GM12878 (cell line): ENCODE data around the gene EME2. TPM values are rescaled to one million over a fixed set of nuclear protein-coding genes. Genes with fewer than 3 reads are reported as not detected.

Experiments
- ASH2L ChIP-seq: fragments of 300-600, 200-600 bp; sonication (generic); IDR thresholded peaks from 2 replicates; pipeline ENCODE4 v1.6.1; 2017; ENCODE audit warnings: low read depth, mild to moderate bottlenecking, borderline replicate concordance
- ATF3 ChIP-seq: IDR thresholded peaks from 2 replicates; pipeline ENCODE4 v1.6.1; 2011; ENCODE audit warnings: low read depth, mild to moderate bottlenecking, low read length, moderate library complexity, borderline replicate concordance; ENCODE audit errors: extremely low read depth
- EED ChIP-seq: sonication (generic); IDR thresholded peaks from 2 replicates; pipeline ENCODE4 v1.6.1; 2016; ENCODE audit warnings: antibody characterized with exemption, low read depth
- EP300 ChIP-seq, 2 experiments: fragments of 150-350 bp in 1 of 2; IDR thresholded peaks; 2 replicates each; pipeline ENCODE4 v1.6.1; 2011 to 2012; ENCODE audit warnings: low read depth in 2 of 2, low read length in 2 of 2, borderline replicate concordance in 1 of 2, improper control_type of control experiment in 1 of 2, inconsistent platforms in 1 of 2; ENCODE audit not compliant: control insufficient read depth in 1 of 2
- KLF5 ChIP-seq: fragments of 450-650 bp; IDR thresholded peaks from 2 replicates; pipeline ENCODE4 v1.6.1; 2014; ENCODE audit warnings: mild to moderate bottlenecking; ENCODE audit not compliant: partially characterized antibody
- MTA2 ChIP-seq: fragments of 450-650 bp; IDR thresholded peaks from 2 replicates; pipeline ENCODE4 v1.6.1; 2016; ENCODE audit warnings: low read depth, mild to moderate bottlenecking, moderate library complexity
- NR2C2 ChIP-seq: IDR thresholded peaks from 2 replicates; pipeline ENCODE4 v1.6.1; 2011; ENCODE audit warnings: borderline replicate concordance, low read depth; ENCODE audit not compliant: control insufficient read depth, insufficient read length
- SKIL ChIP-seq: fragments of 450-650 bp; IDR thresholded peaks from 2 replicates; pipeline ENCODE4 v1.6.1; 2017; ENCODE audit warnings: mild to moderate bottlenecking, low read depth, inconsistent platforms; ENCODE audit not compliant: poor library complexity, severe bottlenecking
- SPI1 ChIP-seq: IDR thresholded peaks from 2 replicates; pipeline ENCODE4 v1.6.1; 2011; ENCODE audit warnings: low read depth, mild to moderate bottlenecking, low read length, moderate library complexity, borderline replicate concordance; ENCODE audit not compliant: insufficient read depth
- ZBTB33 ChIP-seq: fragments of 450-650 bp; IDR thresholded peaks from 2 replicates; pipeline ENCODE4 v1.6.1; 2017; ENCODE audit warnings: mild to moderate bottlenecking
- polyA plus RNA-seq, 11 experiments: library from polyadenylated mRNA; depleted of rRNA in 4 of 11; unstranded in 6 of 11; stranded (reverse) in 5 of 11; fragments of >200 nt; fragmentation: Nextera tagmentation in 4 of 11; fragmentation: Illumina TruSeq in 1 of 11; extraction: Ambion mirVana in 4 of 11; extraction: Trizol in 1 of 11; gene quantifications; 1 replicate in 1 of 11; 2 replicates in 10 of 11; pipeline versions ENCODE4 v1.2.1 to v1.2.3, GENCODE V29; 2011 to 2016; ENCODE audit warnings: inconsistent platforms in 2 of 11, missing spikeins in 2 of 11, low read depth in 1 of 11
- total RNA-seq, 4 experiments: library from RNA; depleted of rRNA in 3 of 4; stranded (reverse); fragments of >200 nt in 3 of 4; fragmentation: Illumina TruSeq in 1 of 4; extraction: Trizol in 1 of 4; gene quantifications; 2 replicates each; pipeline versions ENCODE4 v1.2.1 to v1.2.3, GENCODE V29; 2013 to 2021

Gene EME2
- total and polyA plus RNA-seq, 10 of the 15 experiments (the other 5 are each of a cell fraction or from before 2014, with no cell fraction given): 0.29 to 16.9 (median 4.1) TPM

- no peak for TF ChIP-seq SKIL
- TF ChIP-seq NR2C2: no peak
- TF ChIP-seq SPI1: no peak
- no peak for TF ChIP-seq ZBTB33
- no peak for TF ChIP-seq ATF3
- TF ChIP-seq MTA2: no peak
- TF ChIP-seq ASH2L: no peak
- no peak for TF ChIP-seq KLF5
- no peak for TF ChIP-seq EP300 (IDR thresholded peaks at IDR 0.05; ENCODE audit: borderline replicate concordance in 1 of 2, control insufficient read depth in 1 of 2, low read depth in 2 of 2, low read length in 2 of 2)
- no peak for TF ChIP-seq EED
- TF ChIP-seq, all 136 proteins: peak for 0
These were observed 10.9 kb upstream of the EME2 start (continued) for GRCh38 chr16:1761751-1762150.
